22Rv1 (cell line): Measurements from ENCODE around the gene C22orf23.

ENCODE experiments used
- CTCF ChIP-seq: fragments of 450-650 bp; IDR thresholded peaks from 2 replicates; pipeline ENCODE4 v1.5.1; 2017; ENCODE audit warnings: mild to moderate bottlenecking
- ZFX ChIP-seq: fragments of 450-650 bp; IDR thresholded peaks from 2 replicates; pipeline ENCODE4 v1.6.1; 2017; ENCODE audit warnings: antibody characterized with exemption, borderline replicate concordance

- TF ChIP-seq CTCF (no peak), ZFX (no peak)
Observed at GRCh38 chr22:37953062-37953436, 352 bp downstream of the C22orf23 start.
